GM12892 (cell line): ENCODE data around the gene NAA38.

ENCODE experiments used
- POLR2A ChIP-seq: IDR thresholded peaks from 2 replicates; pipeline ENCODE4 v1.6.1; 2011; ENCODE audit warnings: low read depth, low read length, control low read depth
- POLR2AphosphoS5 ChIP-seq: IDR thresholded peaks from 2 replicates; pipeline ENCODE4 v1.6.1; 2011; ENCODE audit warnings: low read depth, low read length, control low read depth
- TAF1 ChIP-seq: IDR thresholded peaks from 2 replicates; pipeline ENCODE4 v1.6.1; 2011; ENCODE audit warnings: low read depth, mild to moderate bottlenecking, control low read depth, low read length, borderline replicate concordance

- TF ChIP-seq POLR2A (no peak), POLR2AphosphoS5 (no peak), TAF1 (no peak)
Measured at GRCh38 chr17:7850701-7851437, 6.5 kb downstream of the NAA38 start.
